GM18519 (cell line): ENCODE results near the gene TMOD3.
A peak's percentile ranks its signal among the peaks of the same experiment; 100 is the strongest.

Source experiments
- ATAC-seq: cut with Tn5 transposase; IDR thresholded peaks from one replicate; pipeline ENCODE4 v1.9.1; 2021; ENCODE audit warnings: mild to moderate bottlenecking, moderate library complexity; ENCODE audit not compliant: unreplicated experiment, low FRiP score

The TMOD3 gene

GRCh38 chr15:51889486-51889885 lies 60.0 kb downstream of the TMOD3 start:
- ATAC-seq = no peak

DNA sequence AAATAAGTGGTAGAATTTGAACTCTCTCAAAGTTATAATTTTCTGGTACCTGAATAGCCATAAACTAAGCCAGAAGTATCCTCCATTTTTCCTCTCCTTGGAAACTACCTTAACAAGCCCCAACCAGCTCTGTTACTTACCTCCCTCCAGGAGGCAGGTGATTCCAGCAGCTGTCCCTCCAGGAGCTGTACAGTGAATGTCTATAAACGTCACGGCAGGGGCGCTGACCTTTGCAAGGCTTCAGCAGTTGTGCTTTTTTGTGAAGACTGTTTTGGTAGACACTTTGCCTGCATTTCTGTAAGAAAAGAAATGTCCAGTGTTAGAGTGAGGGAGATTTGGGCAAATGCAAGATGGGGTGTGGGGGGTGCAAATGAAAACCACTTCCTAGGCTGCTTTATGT lies 75.0 kb downstream of the TMOD3 start:
- no peak for ATAC-seq

DNA sequence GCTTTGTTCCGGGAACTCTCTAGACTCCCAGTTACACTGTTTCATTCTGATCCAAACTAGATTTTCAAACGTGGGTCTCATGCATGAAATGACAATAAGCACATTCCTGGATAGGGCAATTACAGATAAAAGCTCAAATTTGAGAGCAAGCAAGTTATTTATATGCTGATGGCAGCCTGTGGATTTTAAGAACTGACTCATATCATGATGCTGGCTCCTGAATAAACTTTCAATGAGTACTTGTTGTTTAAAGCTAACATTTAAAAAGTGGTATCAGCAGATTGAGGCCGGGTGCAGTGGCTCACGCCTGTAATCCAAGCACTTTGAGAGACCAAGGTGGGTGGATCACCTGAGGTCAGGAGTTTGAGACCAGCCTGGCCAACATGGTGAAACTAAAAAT lies 75.5 kb downstream of the TMOD3 start:
- ATAC-seq = no peak

- ATAC-seq = no peak
Measured at GRCh38 chr15:51907136-51907862, 77.8 kb downstream of the TMOD3 start.

GRCh38 chr15:51908316-51908715 lies 78.9 kb downstream of the TMOD3 start:
- no peak for ATAC-seq

DNA sequence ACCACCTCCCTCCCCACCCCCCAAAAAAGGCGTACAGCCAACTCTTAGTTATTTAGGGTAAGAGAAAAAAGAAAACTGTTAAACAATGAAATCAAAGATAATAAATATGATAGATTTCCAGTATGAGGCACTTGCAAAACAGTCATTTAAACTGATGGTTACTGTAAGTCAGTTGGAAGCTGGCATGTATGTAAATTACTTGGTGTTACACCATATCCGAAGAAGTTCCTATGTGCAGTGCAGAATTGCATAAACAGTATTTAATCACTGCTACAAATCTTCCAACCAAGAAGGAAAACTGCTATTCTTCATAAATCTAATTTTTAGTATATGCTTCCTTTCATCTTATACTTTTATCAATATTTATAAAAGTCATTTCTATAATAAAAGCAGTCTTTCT lies 80.1 kb downstream of the TMOD3 start:
- ATAC-seq = no peak

GRCh38 chr15:51912528-51912927 lies 83.1 kb downstream of the TMOD3 start:
- ATAC-seq = no peak

- ATAC-seq = no peak
Measured at GRCh38 chr15:51917493-51917892, 88.0 kb downstream of the TMOD3 start.

- no peak for ATAC-seq
Measured at GRCh38 chr15:51924156-51925068, 95.0 kb downstream of the TMOD3 start.

GRCh38 chr15:51926809-51927208 lies 97.4 kb downstream of the TMOD3 start:
- no peak for ATAC-seq

DNA sequence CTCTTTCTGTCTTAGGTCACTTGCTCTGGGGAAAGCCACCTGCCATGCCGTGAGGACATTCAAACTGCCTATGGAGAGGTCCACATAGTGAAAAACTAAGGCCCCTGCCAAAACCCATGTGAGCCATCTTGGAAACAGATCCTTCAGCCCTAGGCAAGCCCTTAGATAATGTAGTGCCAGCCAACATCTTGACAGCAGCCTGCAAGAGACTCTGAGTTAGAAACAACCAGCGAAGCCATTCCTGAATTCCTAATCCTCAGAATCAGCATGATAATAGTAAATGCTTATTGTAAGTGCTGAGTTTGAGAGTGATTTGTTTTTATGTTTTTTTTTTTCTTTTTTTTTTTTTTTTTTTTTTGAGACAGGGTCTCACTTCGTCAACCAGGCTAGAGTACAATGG lies 101.6 kb downstream of the TMOD3 start:
- no peak for ATAC-seq

DNA sequence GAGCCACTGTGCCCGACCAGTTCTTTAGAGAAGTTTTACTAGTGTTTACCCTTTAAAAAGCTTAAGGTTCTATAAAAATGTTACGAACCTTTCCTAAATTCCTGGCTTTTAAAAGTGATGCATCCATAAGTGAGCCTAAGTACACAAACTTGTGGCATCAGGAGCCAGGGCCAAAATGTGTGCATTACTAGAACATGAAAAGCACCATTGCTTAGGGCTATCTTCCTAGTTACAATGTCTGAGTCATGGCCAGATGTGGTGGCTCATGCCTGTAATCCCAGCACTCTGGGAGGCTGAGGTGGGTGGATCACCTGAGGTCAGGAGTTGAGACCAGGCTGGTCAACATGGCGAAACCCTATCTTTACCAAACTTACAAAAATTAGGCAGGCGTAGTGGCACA lies 102.2 kb downstream of the TMOD3 start:
- ATAC-seq = no peak

DNA sequence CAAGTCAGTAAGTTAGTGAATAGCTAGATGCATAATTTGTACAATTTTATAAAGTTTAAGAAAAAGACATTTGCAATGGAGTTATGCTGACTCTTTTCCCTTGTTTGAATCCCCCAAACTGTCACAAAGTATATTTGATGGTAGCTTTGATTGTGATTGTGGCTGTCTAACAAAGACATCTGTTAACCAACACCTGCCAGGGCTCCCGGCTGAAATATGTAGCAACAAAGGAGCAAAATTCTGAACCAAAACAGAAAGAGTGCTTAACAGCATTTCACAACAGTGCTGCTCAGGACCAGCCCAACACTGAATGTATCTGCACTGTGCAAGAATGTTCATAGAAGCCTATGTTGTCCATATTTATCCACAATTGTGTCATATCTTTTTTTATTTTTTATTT lies 102.7 kb downstream of the TMOD3 start:
- ATAC-seq = no peak

- ATAC-seq = peak; percentile 93
Measured at GRCh38 chr15:51935466-51936104, 106.1 kb downstream of the TMOD3 start.

- no peak for ATAC-seq
Measured at GRCh38 chr15:51936105-51936478, 106.6 kb downstream of the TMOD3 start.

DNA sequence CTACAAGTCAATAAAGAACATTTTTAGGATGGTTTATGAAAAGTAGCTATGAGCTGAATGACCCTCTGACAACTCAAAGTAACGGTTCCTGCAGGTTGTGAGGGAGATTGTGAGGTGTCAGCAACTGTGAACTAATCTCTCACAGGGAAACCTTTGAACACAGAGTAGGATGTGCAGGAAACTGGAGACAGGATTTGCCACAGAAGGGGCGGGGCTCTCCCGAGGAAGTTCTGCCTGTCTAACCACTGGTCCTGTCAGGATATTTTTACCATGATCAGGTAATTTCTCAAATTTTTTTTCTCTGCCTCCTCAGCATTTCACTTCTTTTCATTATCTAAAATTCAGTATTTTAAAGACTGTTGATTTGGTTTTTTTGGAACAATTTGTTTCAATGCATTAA lies 108.8 kb downstream of the TMOD3 start:
- ATAC-seq = no peak

- ATAC-seq = no peak
Measured at GRCh38 chr15:51939216-51939615, 109.8 kb downstream of the TMOD3 start.

DNA sequence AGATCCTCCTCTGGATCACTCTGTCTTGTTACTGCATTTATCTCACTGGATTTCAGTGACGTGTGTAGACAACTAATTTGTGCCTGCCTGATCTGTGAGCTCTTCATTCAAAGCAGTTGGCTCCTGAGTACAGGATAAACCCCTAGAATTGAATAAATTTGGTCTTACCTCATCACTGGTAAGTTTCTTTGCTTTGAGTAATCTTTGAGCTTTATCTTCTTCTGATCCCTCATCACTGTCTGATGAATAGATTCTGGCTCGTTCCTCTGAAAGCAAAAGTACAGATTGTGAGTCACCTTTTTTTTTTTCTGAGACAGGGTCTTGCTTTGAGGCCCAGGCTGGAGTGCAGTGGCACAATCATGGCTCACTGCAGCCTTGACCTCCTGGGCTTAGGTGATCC lies 117.7 kb downstream of the TMOD3 start:
- no peak for ATAC-seq

GRCh38 chr15:51952805-51953204 lies 123.4 kb downstream of the TMOD3 start:
- no peak for ATAC-seq

GRCh38 chr15:51955504-51955903 lies 126.1 kb downstream of the TMOD3 start:
- ATAC-seq = no peak
